ENCODE results near the gene SLC12A1.

DNA sequence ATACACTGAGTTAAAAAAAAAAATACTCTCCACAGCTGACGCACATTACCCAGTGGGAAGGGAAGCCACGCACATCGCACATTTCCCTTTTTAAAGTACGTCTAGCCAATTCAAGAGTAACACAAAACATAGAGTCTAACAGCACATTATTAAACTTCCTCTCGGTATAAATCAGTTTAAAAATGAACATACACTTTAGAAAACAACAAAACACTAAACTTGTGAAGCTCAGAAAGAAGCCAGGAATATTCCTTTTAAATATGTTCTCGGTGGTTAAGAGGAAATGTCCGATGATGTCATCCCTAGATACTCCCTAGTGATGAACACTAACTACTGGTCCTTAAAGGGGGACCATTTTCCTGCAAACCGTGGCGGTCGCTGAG is 28.7 kb upstream of the SLC12A1 start:
- TF ChIP-seq, protein P1, sequence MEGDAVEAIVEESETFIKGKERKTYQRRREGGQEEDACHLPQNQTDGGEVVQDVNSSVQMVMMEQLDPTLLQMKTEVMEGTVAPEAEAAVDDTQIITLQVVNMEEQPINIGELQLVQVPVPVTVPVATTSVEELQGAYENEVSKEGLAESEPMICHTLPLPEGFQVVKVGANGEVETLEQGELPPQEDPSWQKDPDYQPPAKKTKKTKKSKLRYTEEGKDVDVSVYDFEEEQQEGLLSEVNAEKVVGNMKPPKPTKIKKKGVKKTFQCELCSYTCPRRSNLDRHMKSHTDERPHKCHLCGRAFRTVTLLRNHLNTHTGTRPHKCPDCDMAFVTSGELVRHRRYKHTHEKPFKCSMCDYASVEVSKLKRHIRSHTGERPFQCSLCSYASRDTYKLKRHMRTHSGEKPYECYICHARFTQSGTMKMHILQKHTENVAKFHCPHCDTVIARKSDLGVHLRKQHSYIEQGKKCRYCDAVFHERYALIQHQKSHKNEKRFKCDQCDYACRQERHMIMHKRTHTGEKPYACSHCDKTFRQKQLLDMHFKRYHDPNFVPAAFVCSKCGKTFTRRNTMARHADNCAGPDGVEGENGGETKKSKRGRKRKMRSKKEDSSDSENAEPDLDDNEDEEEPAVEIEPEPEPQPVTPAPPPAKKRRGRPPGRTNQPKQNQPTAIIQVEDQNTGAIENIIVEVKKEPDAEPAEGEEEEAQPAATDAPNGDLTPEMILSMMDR (IDR thresholded peaks at IDR 0.05; ENCODE audit: borderline replicate concordance, extremely low read depth, low read length, poor library complexity, severe bottlenecking): no peak
- no peak for TF ChIP-seq EZH2 (IDR thresholded peaks at IDR 0.05; ENCODE audit: borderline replicate concordance, low read depth, low read length, severe bottlenecking)
